NB4 (cell line): ENCODE results near the gene SFTA2.

Experiments used
- MAX ChIP-seq: IDR thresholded peaks from 2 replicates; pipeline ENCODE4 v1.6.1; 2011; ENCODE audit warnings: low read depth, low read length
- POLR2A ChIP-seq: IDR thresholded peaks from 2 replicates; pipeline ENCODE4 v1.6.1; 2011; ENCODE audit warnings: mild to moderate bottlenecking; ENCODE audit not compliant: insufficient read length; ENCODE audit errors: extremely low read depth
- TF ChIP-seq, protein P1 (sequence below): IDR thresholded peaks from one replicate; pipeline ENCODE4 v1.5.1; 2012; ENCODE audit warnings: low read depth, low read length

- no peak for TF ChIP-seq POLR2A
- TF ChIP-seq, protein P1, sequence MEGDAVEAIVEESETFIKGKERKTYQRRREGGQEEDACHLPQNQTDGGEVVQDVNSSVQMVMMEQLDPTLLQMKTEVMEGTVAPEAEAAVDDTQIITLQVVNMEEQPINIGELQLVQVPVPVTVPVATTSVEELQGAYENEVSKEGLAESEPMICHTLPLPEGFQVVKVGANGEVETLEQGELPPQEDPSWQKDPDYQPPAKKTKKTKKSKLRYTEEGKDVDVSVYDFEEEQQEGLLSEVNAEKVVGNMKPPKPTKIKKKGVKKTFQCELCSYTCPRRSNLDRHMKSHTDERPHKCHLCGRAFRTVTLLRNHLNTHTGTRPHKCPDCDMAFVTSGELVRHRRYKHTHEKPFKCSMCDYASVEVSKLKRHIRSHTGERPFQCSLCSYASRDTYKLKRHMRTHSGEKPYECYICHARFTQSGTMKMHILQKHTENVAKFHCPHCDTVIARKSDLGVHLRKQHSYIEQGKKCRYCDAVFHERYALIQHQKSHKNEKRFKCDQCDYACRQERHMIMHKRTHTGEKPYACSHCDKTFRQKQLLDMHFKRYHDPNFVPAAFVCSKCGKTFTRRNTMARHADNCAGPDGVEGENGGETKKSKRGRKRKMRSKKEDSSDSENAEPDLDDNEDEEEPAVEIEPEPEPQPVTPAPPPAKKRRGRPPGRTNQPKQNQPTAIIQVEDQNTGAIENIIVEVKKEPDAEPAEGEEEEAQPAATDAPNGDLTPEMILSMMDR, result no peak
- TF ChIP-seq MAX, result no peak
Observed at GRCh38 chr6:30908700-30909099, 23.3 kb downstream of the SFTA2 start.
